HEK293T (cell line): ENCODE data around the gene TSPAN14.
A peak's percentile ranks its signal among the peaks of the same experiment; 100 is the strongest.

ENCODE experiments used
- CTCF ChIA-PET: fragments of 350-600 bp; formaldehyde crosslinking; extraction: SDS; loops from one replicate; lab custom pipeline; 2021; ENCODE audit warnings: antibody characterized with exemption, inconsistent platforms; lab: Yijun Ruan, JAX
- POLR2A ChIA-PET: fragments of 350-600 bp; formaldehyde crosslinking; extraction: SDS; loops from one replicate; lab custom pipeline; 2020; ENCODE audit warnings: antibody characterized with exemption, inconsistent platforms; lab: Yijun Ruan, JAX
- DNase-seq: peaks from one replicate; pipeline ENCODE4 v3.0.0; 2012; ENCODE audit warnings: mixed read lengths; ENCODE audit errors: extremely low spot score
- ARNT ChIP-seq: fragments of 450-650 bp; IDR thresholded peaks from 2 replicates; pipeline ENCODE4 v1.6.1; 2017; ENCODE audit warnings: mild to moderate bottlenecking
- BHLHE40 ChIP-seq: fragments of 450-650 bp; IDR thresholded peaks from 2 replicates; pipeline ENCODE4 v1.6.1; 2016; ENCODE audit warnings: mild to moderate bottlenecking, moderate library complexity, borderline replicate concordance
- CTBP1 ChIP-seq: fragments of 450-650 bp; IDR thresholded peaks from 2 replicates; pipeline ENCODE4 v1.6.1; 2016; ENCODE audit warnings: borderline replicate concordance
- ELF4 ChIP-seq: fragments of 450-650 bp; IDR thresholded peaks from 2 replicates; pipeline ENCODE4 v1.6.1; 2017; ENCODE audit warnings: antibody characterized with exemption
- FOXA1 ChIP-seq: fragments of 450-650 bp; IDR thresholded peaks from 2 replicates; pipeline ENCODE4 v1.6.1; 2016; ENCODE audit warnings: mild to moderate bottlenecking
- FOXK2 ChIP-seq: fragments of 450-650 bp; IDR thresholded peaks from 2 replicates; pipeline ENCODE4 v1.6.1; 2016; ENCODE audit warnings: mild to moderate bottlenecking
- FOXM1 ChIP-seq: fragments of 450-650 bp; IDR thresholded peaks from 2 replicates; pipeline ENCODE4 v1.6.1; 2017; ENCODE audit warnings: mild to moderate bottlenecking, borderline replicate concordance
- HDGF ChIP-seq: fragments of 450-650 bp; IDR thresholded peaks from 2 replicates; pipeline ENCODE4 v1.6.1; 2017; ENCODE audit warnings: antibody characterized with exemption, borderline replicate concordance
- L3MBTL2 ChIP-seq: fragments of 450-650 bp; conservative IDR thresholded peaks from 2 replicates; pipeline ENCODE4 v1.6.1; 2016; ENCODE audit warnings: mild to moderate bottlenecking
- LEF1 ChIP-seq: fragments of 450-650 bp; IDR thresholded peaks from 2 replicates; pipeline ENCODE4 v1.6.1; 2017; ENCODE audit warnings: mild to moderate bottlenecking, borderline replicate concordance
- NFRKB ChIP-seq: fragments of 450-650 bp; IDR thresholded peaks from 2 replicates; pipeline ENCODE4 v1.6.1; 2016; ENCODE audit warnings: mild to moderate bottlenecking, moderate library complexity
- SP1 ChIP-seq: fragments of 450-650 bp; IDR thresholded peaks from 2 replicates; pipeline ENCODE4 v1.6.1; 2017
- SUZ12 ChIP-seq: fragments of 450-650 bp; IDR thresholded peaks from 2 replicates; pipeline ENCODE4 v1.6.1; 2016; ENCODE audit warnings: mild to moderate bottlenecking
- TARDBP ChIP-seq: fragments of 450-650 bp; IDR thresholded peaks from 2 replicates; pipeline ENCODE4 v1.6.1; 2016
- ZNF384 ChIP-seq: fragments of 450-650 bp; IDR thresholded peaks from 2 replicates; pipeline ENCODE4 v1.6.1; 2016
- TF ChIP-seq, protein P1 (sequence below): fragments of 450-650 bp; IDR thresholded peaks from 2 replicates; pipeline ENCODE4 v1.6.1; 2016

The TSPAN14 gene

DNA sequence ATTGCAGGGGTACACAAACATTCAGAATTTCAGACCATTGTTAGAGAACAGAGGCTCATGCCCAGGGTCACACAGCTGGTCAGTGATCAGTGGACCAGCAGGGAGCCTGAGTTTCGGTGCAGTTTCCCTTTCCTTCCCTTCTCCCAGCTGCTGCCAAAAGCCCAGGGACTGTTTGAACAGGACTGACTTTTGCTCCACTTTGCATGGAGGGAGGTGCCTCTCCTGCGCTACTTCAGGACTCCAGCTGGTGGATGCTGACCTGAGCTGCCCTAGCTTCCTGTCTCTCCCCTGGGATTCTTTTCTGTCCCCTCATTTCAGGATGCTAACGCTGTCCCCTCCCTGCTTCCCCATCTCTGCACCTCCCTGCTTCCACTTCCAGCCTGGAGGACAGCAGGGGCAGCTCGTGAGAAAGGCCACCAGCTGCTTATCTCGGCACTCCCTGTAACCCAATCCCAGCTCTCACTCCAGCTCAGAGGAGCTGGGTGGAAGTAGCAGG lies 98.1 kb downstream of the TSPAN14 start:
- CTCF ChIA-PET, result interaction anchor here (0.6 to 1.5 kb wide), 3 partner anchors 10 to 383 kb away, joined by 3 to 5 read pairs (median 4); no protein-coding TSS in a partner anchor
- TF ChIP-seq, protein P1, sequence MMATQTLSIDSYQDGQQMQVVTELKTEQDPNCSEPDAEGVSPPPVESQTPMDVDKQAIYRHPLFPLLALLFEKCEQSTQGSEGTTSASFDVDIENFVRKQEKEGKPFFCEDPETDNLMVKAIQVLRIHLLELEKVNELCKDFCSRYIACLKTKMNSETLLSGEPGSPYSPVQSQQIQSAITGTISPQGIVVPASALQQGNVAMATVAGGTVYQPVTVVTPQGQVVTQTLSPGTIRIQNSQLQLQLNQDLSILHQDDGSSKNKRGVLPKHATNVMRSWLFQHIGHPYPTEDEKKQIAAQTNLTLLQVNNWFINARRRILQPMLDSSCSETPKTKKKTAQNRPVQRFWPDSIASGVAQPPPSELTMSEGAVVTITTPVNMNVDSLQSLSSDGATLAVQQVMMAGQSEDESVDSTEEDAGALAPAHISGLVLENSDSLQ, result no peak
- no peak for TF ChIP-seq SP1
- TF ChIP-seq L3MBTL2, result no peak
- POLR2A ChIA-PET, result no interaction called here
- DNase-seq, result peak; percentile 20

GRCh38 chr10:80553436-80553835 lies 99.3 kb downstream of the TSPAN14 start:
- ChIA-PET POLR2A (no interaction called here), CTCF (interaction anchor here (0.6 kb wide), 1 partner anchor 18 kb away, joined by 6 read pairs; no protein-coding TSS in a partner anchor)
- peak; percentile 3 for DNase-seq
- TF ChIP-seq HDGF (no peak), BHLHE40 (no peak), ELF4 (no peak), LEF1 (no peak), SUZ12 (no peak), FOXK2 (no peak), FOXA1 (no peak), SP1 (no peak), NFRKB (no peak), L3MBTL2 (no peak), FOXM1 (no peak), ZNF384 (no peak), CTBP1 (no peak), ARNT (no peak), TARDBP (no peak)
- TF ChIP-seq, protein P1, result no peak

GRCh38 chr10:80554050-80554449 lies 99.9 kb downstream of the TSPAN14 start:
- TF ChIP-seq LEF1 (no peak), ELF4 (no peak), FOXA1 (no peak), SP1 (no peak), FOXM1 (no peak), ARNT (no peak), SUZ12 (no peak), NFRKB (no peak), L3MBTL2 (no peak), ZNF384 (no peak), CTBP1 (no peak), HDGF (no peak), FOXK2 (no peak), TARDBP (no peak), BHLHE40 (no peak)
- TF ChIP-seq, protein P1, result no peak
- ChIA-PET CTCF (interaction anchor here (0.6 kb wide), 1 partner anchor 18 kb away, joined by 6 read pairs; no protein-coding TSS in a partner anchor), POLR2A (no interaction called here)
- DNase-seq, result peak; percentile 3

DNA sequence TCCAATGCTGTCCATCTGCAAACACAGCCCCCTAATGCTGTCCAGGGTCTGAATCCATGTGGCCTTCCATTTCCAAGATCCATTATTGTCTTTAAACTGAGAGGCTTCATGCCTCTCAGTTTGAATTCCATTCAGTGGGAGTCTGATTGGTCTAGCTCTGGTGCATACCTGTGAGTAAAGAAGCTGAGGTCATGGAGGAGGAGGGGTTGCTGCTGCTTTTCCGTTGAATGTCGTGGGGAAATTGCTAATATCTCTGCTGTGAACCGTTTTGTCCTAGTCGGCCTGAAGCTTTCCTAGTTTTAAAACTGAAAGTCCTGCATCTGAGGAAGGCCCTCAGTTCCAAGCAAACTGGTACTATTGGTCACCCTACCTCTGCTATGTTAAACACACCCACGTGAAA lies 101.3 kb downstream of the TSPAN14 start:
- CTCF ChIA-PET, result interaction anchor here (0.8 kb wide), 1 partner anchor 428 kb away, joined by 9 read pairs; no protein-coding TSS in a partner anchor
- TF ChIP-seq L3MBTL2 (no peak), FOXK2 (no peak), ZNF384 (no peak), LEF1 (no peak), TARDBP (no peak), CTBP1 (no peak), FOXM1 (no peak), SP1 (no peak), FOXA1 (no peak), SUZ12 (no peak), ARNT (no peak), ELF4 (no peak), HDGF (no peak), NFRKB (no peak), BHLHE40 (no peak)
- TF ChIP-seq, protein P1, result no peak
- POLR2A ChIA-PET, result no interaction called here
- peak; percentile 2 for DNase-seq

DNA sequence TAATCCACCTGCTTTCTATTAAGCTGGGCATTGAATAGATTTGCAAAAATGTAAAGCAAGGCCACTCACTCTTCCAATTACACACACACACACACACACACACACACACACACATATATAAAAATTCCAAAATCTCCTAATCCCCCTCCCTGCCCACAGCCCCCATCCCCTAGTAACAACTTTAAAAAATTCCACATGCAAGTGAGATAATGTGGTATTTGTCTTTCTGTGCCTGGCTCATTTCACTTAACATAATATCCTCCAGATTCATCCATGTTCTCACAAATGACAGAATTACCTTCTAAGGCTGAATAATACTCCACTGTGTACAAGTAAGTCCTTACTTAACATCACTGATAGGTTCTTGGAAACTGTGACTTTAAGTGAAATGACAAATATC lies 107.8 kb downstream of the TSPAN14 start:
- TF ChIP-seq HDGF (no peak), ZNF384 (no peak), BHLHE40 (no peak), L3MBTL2 (no peak), FOXA1 (no peak), SP1 (no peak), LEF1 (no peak), ELF4 (no peak), FOXK2 (no peak), NFRKB (no peak), FOXM1 (no peak), CTBP1 (no peak)
- no peak for DNase-seq
- CTCF ChIA-PET, result no interaction called here
- POLR2A ChIA-PET, result no interaction called here

- TF ChIP-seq SP1 (no peak), HDGF (no peak), TARDBP (no peak), L3MBTL2 (no peak), FOXM1 (no peak), FOXK2 (no peak), ZNF384 (no peak), BHLHE40 (no peak), NFRKB (no peak), FOXA1 (no peak), SUZ12 (no peak), CTBP1 (no peak), ELF4 (no peak), LEF1 (no peak), ARNT (no peak)
- TF ChIP-seq, protein P1, result no peak
- no peak for DNase-seq
- CTCF ChIA-PET, result no interaction called here
- POLR2A ChIA-PET, result no interaction called here
These were observed 113.2 kb downstream of the TSPAN14 start for GRCh38 chr10:80567292-80567691.
